PC-9 (cell line): Measurements from ENCODE around the gene DACH1.

Experiments used
- CTCF ChIP-seq: fragments of 200-600 bp; sonication (generic); conservative IDR thresholded peaks from 2 replicates; pipeline ENCODE4 v1.6.1; 2017; ENCODE audit warnings: mixed run types, antibody characterized with exemption, mild to moderate bottlenecking, moderate library complexity
- EZH2 ChIP-seq: fragments of 200-600 bp; sonication (generic); IDR thresholded peaks from 2 replicates; pipeline ENCODE4 v1.8.0; 2017; ENCODE audit warnings: antibody characterized with exemption, low read depth

DNA sequence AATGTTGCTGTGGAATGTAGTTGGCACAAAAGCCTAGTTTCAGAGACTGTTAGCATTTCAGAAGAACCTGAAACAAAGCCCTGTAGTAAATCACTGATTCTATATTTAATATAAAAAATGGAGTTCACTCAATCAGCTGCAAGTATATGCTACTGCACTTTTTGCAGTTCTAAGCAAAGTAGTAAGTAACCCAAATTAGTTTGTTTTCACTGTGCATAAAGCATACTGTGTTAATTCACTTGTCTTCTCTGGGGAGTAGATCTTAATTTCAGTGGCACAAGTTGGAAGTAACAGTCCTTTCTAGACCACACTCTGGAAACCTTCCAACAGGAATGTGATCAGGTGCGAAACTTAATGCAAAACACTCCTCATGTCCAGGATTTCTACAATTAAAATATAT, 139.3 kb downstream of the DACH1 start:
- TF ChIP-seq CTCF (no peak), EZH2 (no peak)
